ENCODE results near the gene FBXL17. TPM values are rescaled to one million over a fixed set of nuclear protein-coding genes. Genes with fewer than 3 reads are reported as not detected.

The FBXL17 gene
- total and polyA plus RNA-seq, 2 of the 4 experiments (the other 2 are of a cell fraction), result 3.9 to 8.1 TPM

DNA sequence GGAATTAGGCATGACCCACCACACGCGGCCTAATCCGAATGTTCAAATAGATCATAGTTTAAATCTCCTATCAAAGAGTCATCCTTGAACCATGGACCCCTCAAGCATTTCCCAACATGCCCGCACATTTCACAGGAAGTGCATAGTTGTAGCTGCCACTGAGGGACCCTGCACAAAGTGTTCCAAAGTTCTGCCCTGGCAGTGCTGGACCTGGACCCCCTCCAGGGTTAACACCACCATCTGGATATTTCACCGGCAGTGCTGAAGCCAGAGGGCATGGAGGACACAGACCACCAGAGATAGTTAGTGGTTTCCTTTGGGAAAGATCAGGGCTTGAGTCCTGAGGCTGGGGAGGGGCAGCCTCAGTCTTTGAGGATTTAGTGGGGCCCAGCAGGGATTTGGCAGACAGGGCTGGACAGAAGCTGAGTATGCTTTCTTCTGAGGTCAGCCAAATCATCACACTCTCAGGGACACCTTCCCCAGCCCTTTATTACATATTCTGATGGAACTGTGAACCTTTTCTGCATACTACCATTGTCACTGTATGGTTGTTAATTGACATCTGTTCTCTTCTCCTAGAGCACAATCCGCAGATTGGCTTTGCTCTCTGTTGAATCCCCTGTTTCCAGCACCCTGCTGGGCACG is 567.6 kb downstream of the FBXL17 start:
- no peak for TF ChIP-seq RAD21 (IDR thresholded peaks at IDR 0.05; ENCODE audit: low read length)
- TF ChIP-seq POLR2A (IDR thresholded peaks at IDR 0.05; ENCODE audit: low read depth, low read length), result no peak
- TF ChIP-seq, protein P1, sequence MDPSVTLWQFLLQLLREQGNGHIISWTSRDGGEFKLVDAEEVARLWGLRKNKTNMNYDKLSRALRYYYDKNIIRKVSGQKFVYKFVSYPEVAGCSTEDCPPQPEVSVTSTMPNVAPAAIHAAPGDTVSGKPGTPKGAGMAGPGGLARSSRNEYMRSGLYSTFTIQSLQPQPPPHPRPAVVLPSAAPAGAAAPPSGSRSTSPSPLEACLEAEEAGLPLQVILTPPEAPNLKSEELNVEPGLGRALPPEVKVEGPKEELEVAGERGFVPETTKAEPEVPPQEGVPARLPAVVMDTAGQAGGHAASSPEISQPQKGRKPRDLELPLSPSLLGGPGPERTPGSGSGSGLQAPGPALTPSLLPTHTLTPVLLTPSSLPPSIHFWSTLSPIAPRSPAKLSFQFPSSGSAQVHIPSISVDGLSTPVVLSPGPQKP (IDR thresholded peaks at IDR 0.05; ENCODE audit: borderline replicate concordance, low read depth, low read length), result no peak
- TF ChIP-seq SMC3 (IDR thresholded peaks at IDR 0.05; ENCODE audit: low read depth, low read length), result no peak
- TF ChIP-seq CEBPB (IDR thresholded peaks at IDR 0.05; ENCODE audit: low read depth, low read length), result no peak
- no peak for TF ChIP-seq CHD1 (IDR thresholded peaks at IDR 0.05; ENCODE audit: low read depth, low read length)
- TF ChIP-seq, protein P2, sequence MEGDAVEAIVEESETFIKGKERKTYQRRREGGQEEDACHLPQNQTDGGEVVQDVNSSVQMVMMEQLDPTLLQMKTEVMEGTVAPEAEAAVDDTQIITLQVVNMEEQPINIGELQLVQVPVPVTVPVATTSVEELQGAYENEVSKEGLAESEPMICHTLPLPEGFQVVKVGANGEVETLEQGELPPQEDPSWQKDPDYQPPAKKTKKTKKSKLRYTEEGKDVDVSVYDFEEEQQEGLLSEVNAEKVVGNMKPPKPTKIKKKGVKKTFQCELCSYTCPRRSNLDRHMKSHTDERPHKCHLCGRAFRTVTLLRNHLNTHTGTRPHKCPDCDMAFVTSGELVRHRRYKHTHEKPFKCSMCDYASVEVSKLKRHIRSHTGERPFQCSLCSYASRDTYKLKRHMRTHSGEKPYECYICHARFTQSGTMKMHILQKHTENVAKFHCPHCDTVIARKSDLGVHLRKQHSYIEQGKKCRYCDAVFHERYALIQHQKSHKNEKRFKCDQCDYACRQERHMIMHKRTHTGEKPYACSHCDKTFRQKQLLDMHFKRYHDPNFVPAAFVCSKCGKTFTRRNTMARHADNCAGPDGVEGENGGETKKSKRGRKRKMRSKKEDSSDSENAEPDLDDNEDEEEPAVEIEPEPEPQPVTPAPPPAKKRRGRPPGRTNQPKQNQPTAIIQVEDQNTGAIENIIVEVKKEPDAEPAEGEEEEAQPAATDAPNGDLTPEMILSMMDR (conservative IDR thresholded peaks at IDR 0.05; ENCODE audit: low read depth, low read length), result no peak
- no peak for TF ChIP-seq MAFK (IDR thresholded peaks at IDR 0.05; ENCODE audit: low read depth, low read length)
- TF ChIP-seq, protein P3, sequence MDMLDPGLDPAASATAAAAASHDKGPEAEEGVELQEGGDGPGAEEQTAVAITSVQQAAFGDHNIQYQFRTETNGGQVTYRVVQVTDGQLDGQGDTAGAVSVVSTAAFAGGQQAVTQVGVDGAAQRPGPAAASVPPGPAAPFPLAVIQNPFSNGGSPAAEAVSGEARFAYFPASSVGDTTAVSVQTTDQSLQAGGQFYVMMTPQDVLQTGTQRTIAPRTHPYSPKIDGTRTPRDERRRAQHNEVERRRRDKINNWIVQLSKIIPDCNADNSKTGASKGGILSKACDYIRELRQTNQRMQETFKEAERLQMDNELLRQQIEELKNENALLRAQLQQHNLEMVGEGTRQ (IDR thresholded peaks at IDR 0.05; ENCODE audit: low read depth, low read length), result no peak
- no peak for TF ChIP-seq NFE2L2 (IDR thresholded peaks at IDR 0.05; ENCODE audit: low read depth, low read length)
- no peak for TF ChIP-seq BHLHE40 (IDR thresholded peaks at IDR 0.05; ENCODE audit: low read depth, low read length)
- TF ChIP-seq RFX5 (IDR thresholded peaks at IDR 0.05; ENCODE audit: low read depth, low read length), result no peak
- no peak for TF ChIP-seq FOS (IDR thresholded peaks at IDR 0.05; ENCODE audit: low read depth, low read length)
- H2BK20ac ChIP-seq (ENCODE audit: low read depth, low read length), result peak overlapping the region; percentile 40
- no TSS peak for BruUV-seq (replicated peaks)
- H3K56ac ChIP-seq (ENCODE audit: extremely low read depth, insufficient read depth, low read length), result no peak overlapping the region
- dilution Hi-C loops (cut with HindIII; ENCODE audit: low sequenced_read_pairs, unreplicated experiment) (no loop called here), in situ Hi-C loops (cut with MboI; ENCODE audit: low sequenced_read_pairs) (no loop called here), intact Hi-C loops (cut with micrococcal nuclease) (no loop called here)
- H4K20me1 ChIP-seq (ENCODE audit: insufficient read depth, low read length), result no peaks in the 10 kb centered on the region
- H4K8ac ChIP-seq (ENCODE audit: low read depth in 2 of 2, low read length in 2 of 2), result no peak overlapping the region
- no peaks in the 10 kb centered on the region; the same call in 1 of the 2 replicates for H3K36me3 ChIP-seq (ENCODE audit: control insufficient read depth, insufficient read depth, low read length)
- H4K5ac ChIP-seq (ENCODE audit: low read depth, low read length), result no peak overlapping the region
- H3K4ac ChIP-seq (ENCODE audit: low read depth, low read length), result peak overlapping the region; percentile 43
- DNase-seq (no peak), ATAC-seq (ENCODE audit: low read depth) (no peak)
- H2AFZ ChIP-seq (replicated peaks; ENCODE audit: low read length, poor library complexity), result peak overlapping the region; percentile 8
- no peak overlapping the region for H3K27ac ChIP-seq (ENCODE audit: insufficient read depth, low read length)
- H2AK9ac ChIP-seq (replicated peaks; ENCODE audit: low read depth, low read length, poor library complexity), result peak overlapping the region; percentile 5
- no peak overlapping the region for H2BK5ac ChIP-seq (ENCODE audit: low read depth, low read length, poor library complexity, severe bottlenecking)
- no peak overlapping the region for H3K18ac ChIP-seq (ENCODE audit: low read depth, low read length)
- no peak overlapping the region for H3K9ac ChIP-seq (ENCODE audit: low read depth, low read length)
- H3K4me2 ChIP-seq (ENCODE audit: low read depth, low read length), result no peak overlapping the region
- peak overlapping the region; percentile 34 for H2BK120ac ChIP-seq (ENCODE audit: low read depth, low read length)
- ChIA-PET POLR2A (ENCODE audit: unreplicated experiment) (no interaction called here), CTCF (no interaction called here)
- H2AK5ac ChIP-seq (ENCODE audit: low read depth, low read length), result no peak overlapping the region
- peak overlapping the region; percentile 26; the same call in 1 of the 3 replicates for H2BK15ac ChIP-seq (ENCODE audit: low read depth, low read length)
- 100% methylated on average over 2 of the region's 7 CpGs; no CpG with 5 or more reads in 1 of the 2 experiments for WGBS, 2 experiments (ENCODE audit: extremely low coverage in 2 of 2, insufficient read length in 1 of 2)
- no peak overlapping the region; the same call in 1 of the 2 replicates for H4K91ac ChIP-seq (ENCODE audit: insufficient read depth, low read depth, low read length)
- no peaks in the 10 kb centered on the region for H3K9me3 ChIP-seq (ENCODE audit: control insufficient read depth, insufficient read depth, low read length)
- H3K27me3 ChIP-seq (ENCODE audit: control insufficient read depth, insufficient read depth, low read length), result no peaks in the 10 kb centered on the region
- no peak overlapping the region for H3K23ac ChIP-seq (ENCODE audit: low read depth, low read length)
- H3K4me1 ChIP-seq (ENCODE audit: control insufficient read depth, insufficient read depth, low read length), result peaks cover 8% of the 10 kb centered on the region
- H3K14ac ChIP-seq (replicated peaks; ENCODE audit: low read depth, low read length), result no peak overlapping the region
- H3K4me3 ChIP-seq (ENCODE audit: insufficient read depth, low read depth, low read length), result no peak overlapping the region
- peaks cover 9% of the 10 kb centered on the region for H3K9me1 ChIP-seq (ENCODE audit: insufficient read depth, low read length)
- no peaks in the 10 kb centered on the region for H3K79me1 ChIP-seq (ENCODE audit: low read depth in 1 of 2, low read length in 2 of 2)

Data from IMR-90 (cell line).